Endothelial cell of umbilical vein (primary cell): ENCODE data around the gene PFN4. TPM values are rescaled to one million over a fixed set of nuclear protein-coding genes. Genes with fewer than 3 reads are reported as not detected.
"Not testable (repeated sequence)": the region's sequence is repeated elsewhere in the genome, so short reads cannot be mapped to it uniquely, and the experiment has no call there.

Source experiments
- BruUV-seq: library from RNA; stranded (reverse); fragments of 400-500 nt; replicated peaks from 2 replicates; lab custom pipeline; 2021; lab: Mats Ljungman, UMichigan
- CTCF ChIA-PET: fragments of 300-600, 350-600 bp; sonication (Branson Sonifier 250); formaldehyde crosslinking; loops from one replicate; lab custom pipeline; 2021; ENCODE audit warnings: antibody characterized with exemption, inconsistent platforms; lab: Charles Lee
- POLR2A ChIA-PET: fragments of 300-600, 350-600 bp; sonication (Branson Sonifier 250); formaldehyde crosslinking; loops from one replicate; lab custom pipeline; 2021; ENCODE audit warnings: antibody characterized with exemption, inconsistent platforms; lab: Charles Lee
- DNase-seq: peaks from one replicate; pipeline ENCODE4 v3.0.0-alpha.2; 2011; ENCODE audit warnings: low read depth, low spot score
- FAIRE-seq: peaks from 2 replicates; lab custom pipeline; 2011; peaks lifted over from hg19 to GRCh38; lab: Jason Lieb, UNC
- H2AFZ ChIP-seq: 2 replicates; pipeline ENCODE4 v1.6.0; 2012; ENCODE audit warnings: low read depth, low read length, control low read depth, inconsistent platforms
- H3K27ac ChIP-seq: 2 replicates; pipeline ENCODE4 v1.5.1; 2011; ENCODE audit warnings: low read depth, mild to moderate bottlenecking, control low read depth, low read length, moderate library complexity; ENCODE audit not compliant: insufficient read depth
- H3K27me3 ChIP-seq, 2 experiments: 2 replicates each; pipeline versions ENCODE4 v1.6.0 to v1.6.1; 2011; ENCODE audit warnings: low read length in 2 of 2, mixed read lengths in 1 of 2; ENCODE audit not compliant: control insufficient read depth in 2 of 2, insufficient read depth in 2 of 2
- H3K36me3 ChIP-seq, 2 experiments: 2 replicates in 1 of 2; 3 replicates in 1 of 2; pipeline ENCODE4 v1.5.1; 2011; ENCODE audit warnings: low read length in 2 of 2, mild to moderate bottlenecking in 1 of 2, moderate library complexity in 1 of 2; ENCODE audit not compliant: control insufficient read depth in 2 of 2, insufficient read depth in 2 of 2; ENCODE audit errors: extremely low read depth in 1 of 2
- H3K4me1 ChIP-seq: 3 replicates; pipeline ENCODE4 v1.5.1; 2011; ENCODE audit warnings: mild to moderate bottlenecking, low read length; ENCODE audit not compliant: control insufficient read depth, insufficient read depth; ENCODE audit errors: extremely low read depth
- H3K4me2 ChIP-seq: 2 replicates; pipeline ENCODE4 v1.6.1; 2011; ENCODE audit warnings: low read length, control low read depth, mixed read lengths; ENCODE audit not compliant: insufficient read depth
- H3K4me3 ChIP-seq, 3 experiments: fragments of 200-600 bp in 1 of 3; sonication (generic), shearing (Covaris generic) in 1 of 3; replicated peaks in 1 of 3; 2 replicates each; pipeline ENCODE4 v1.5.1; 2011 to 2016; ENCODE audit warnings: control low read depth in 3 of 3, low read length in 3 of 3, mild to moderate bottlenecking in 2 of 3, inconsistent platforms in 1 of 3, low read depth in 1 of 3, moderate library complexity in 1 of 3; ENCODE audit not compliant: insufficient read depth in 1 of 3
- H3K79me2 ChIP-seq: 2 replicates; pipeline ENCODE4 v1.6.0; 2012; ENCODE audit warnings: low read length, inconsistent platforms; ENCODE audit not compliant: control insufficient read depth, insufficient read depth
- H3K9ac ChIP-seq: replicated peaks from 2 replicates; pipeline ENCODE3; 2011; ENCODE audit warnings: low read length, control low read depth; ENCODE audit not compliant: insufficient read depth; ENCODE audit errors: extremely low read depth
- H3K9me1 ChIP-seq: replicated peaks from 3 replicates; pipeline ENCODE4 v1.6.0; 2011; ENCODE audit warnings: mild to moderate bottlenecking, low read length; ENCODE audit not compliant: control insufficient read depth, insufficient read depth; ENCODE audit errors: extremely low read depth
- H3K9me3 ChIP-seq: replicated peaks from 2 replicates; pipeline ENCODE4 v1.5.1; 2012; ENCODE audit warnings: low read length, inconsistent platforms; ENCODE audit not compliant: control insufficient read depth, insufficient read depth
- H4K20me1 ChIP-seq: replicated peaks from 2 replicates; pipeline ENCODE3; 2011; ENCODE audit warnings: mild to moderate bottlenecking, low read length; ENCODE audit not compliant: control insufficient read depth, insufficient read depth; ENCODE audit errors: extremely low read depth
- CTCF ChIP-seq, 2 donors: IDR thresholded peaks; 1 replicate in 1 of 2; 2 replicates in 1 of 2; pipeline ENCODE4 v1.5.1; 2011; ENCODE audit warnings: low read length in 2 of 2, mild to moderate bottlenecking in 2 of 2, moderate library complexity in 2 of 2, control low read depth in 1 of 2, inconsistent platforms in 1 of 2, low read depth in 1 of 2; ENCODE audit not compliant: insufficient read depth in 1 of 2; ENCODE audit errors: extremely low read depth in 1 of 2
- EZH2 ChIP-seq: IDR thresholded peaks from 2 replicates; pipeline ENCODE4 v1.6.1; 2012; ENCODE audit warnings: borderline replicate concordance, low read depth, mild to moderate bottlenecking, moderate library complexity, low read length, inconsistent platforms; ENCODE audit not compliant: severe bottlenecking
- FOS ChIP-seq: IDR thresholded peaks from 2 replicates; pipeline ENCODE4 v1.6.1; 2011; ENCODE audit warnings: mild to moderate bottlenecking, low read length, moderate library complexity, borderline replicate concordance; ENCODE audit not compliant: insufficient read depth
- GATA2 ChIP-seq: IDR thresholded peaks from 2 replicates; pipeline ENCODE4 v1.7.0; 2011; ENCODE audit warnings: low read depth, mild to moderate bottlenecking, moderate library complexity, mixed read lengths, low read length; ENCODE audit not compliant: insufficient read length, insufficient read depth
- JUN ChIP-seq: IDR thresholded peaks from 2 replicates; pipeline ENCODE4 v1.6.1; 2011; ENCODE audit warnings: borderline replicate concordance, low read depth; ENCODE audit not compliant: insufficient read length, insufficient read depth
- MYC ChIP-seq: IDR thresholded peaks from one replicate; pipeline ENCODE4 v1.6.1; 2011; ENCODE audit warnings: mild to moderate bottlenecking, low read depth, low read length
- POLR2A ChIP-seq: IDR thresholded peaks from 2 replicates; pipeline ENCODE4 v1.6.1; 2012; ENCODE audit warnings: low read depth, mild to moderate bottlenecking, control low read depth, low read length
- POLR2AphosphoS5 ChIP-seq: IDR thresholded peaks from 2 replicates; pipeline ENCODE4 v1.6.1; 2012; ENCODE audit warnings: low read depth, mild to moderate bottlenecking, control low read depth, low read length, moderate library complexity; ENCODE audit not compliant: insufficient read depth
- dilution Hi-C: fragments of 300-500 bp; cut with MboI; formaldehyde crosslinking; loops from one replicate; pipeline ENCODE4 v1.15.0; 2019; ENCODE audit warnings: low sequenced_read_pairs; ENCODE audit not compliant: extremely low pct_ligation_motif_present
- intact Hi-C: fragments of 100-400 bp; cut with micrococcal nuclease; formaldehyde crosslinking; loops from one replicate; pipeline ENCODE4 v1.10.0; 2022
- polyA plus RNA-seq, 4 experiments: library from polyadenylated mRNA; depleted of rRNA in 3 of 4; stranded (reverse) in 3 of 4; unstranded in 1 of 4; fragments of >200 nt; gene quantifications; 2 replicates each; pipeline versions ENCODE4 v1.2.1 to v1.2.3, GENCODE V29; 2011 to 2012; ENCODE audit warnings: missing spikeins in 1 of 4
- total RNA-seq: library from RNA; stranded (reverse); gene quantifications from 2 replicates; pipeline ENCODE4 v1.2.3, GENCODE V29; 2021
- TF ChIP-seq, protein P1 (sequence below): IDR thresholded peaks from 2 replicates; pipeline ENCODE4 v1.6.1; 2011; ENCODE audit not compliant: insufficient read depth, insufficient read length

The PFN4 gene
- total and polyA plus RNA-seq, 2 donors (not counting 3 experiments of a cell fraction or from before 2014, with no cell fraction given): 0.23 to 0.93 TPM

DNA sequence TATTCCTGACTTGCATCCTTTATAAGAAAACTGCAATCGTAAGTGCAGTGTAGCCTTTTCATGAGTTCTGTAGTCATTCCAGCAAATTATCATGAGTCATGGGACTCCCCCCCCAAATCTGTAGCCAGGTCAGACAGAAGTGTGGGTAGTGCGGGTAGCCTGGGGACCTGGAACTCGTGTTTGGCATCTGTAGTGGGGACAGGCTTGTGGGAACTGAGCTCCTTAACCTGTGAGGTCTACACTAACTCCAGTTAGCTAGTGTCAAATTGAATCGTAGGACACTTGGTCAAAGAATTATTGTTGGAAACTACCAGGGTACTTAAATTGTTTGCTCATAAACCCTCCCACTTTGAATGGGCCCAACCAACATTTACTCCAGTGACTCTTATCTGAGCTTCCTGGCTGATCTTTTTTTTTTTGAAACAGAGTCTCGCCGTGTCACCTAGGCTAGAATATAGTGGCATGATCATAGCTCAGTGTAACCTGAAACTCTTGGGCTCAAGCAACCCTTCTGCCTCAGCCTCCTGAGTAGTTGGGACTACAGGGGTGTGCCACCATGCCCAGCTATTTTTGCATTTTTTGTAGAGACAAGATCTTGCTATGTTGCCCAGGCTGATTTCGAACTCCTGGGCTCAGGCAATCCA is 12.4 kb downstream of the PFN4 start:
- POLR2A ChIA-PET: no interaction called here
- H3K9me3 ChIP-seq: no peaks in the 10 kb centered on the region
- H3K4me2 ChIP-seq: no peak overlapping the region
- TF ChIP-seq JUN: no peak
- TF ChIP-seq EZH2: no peak
- TF ChIP-seq, protein P1, sequence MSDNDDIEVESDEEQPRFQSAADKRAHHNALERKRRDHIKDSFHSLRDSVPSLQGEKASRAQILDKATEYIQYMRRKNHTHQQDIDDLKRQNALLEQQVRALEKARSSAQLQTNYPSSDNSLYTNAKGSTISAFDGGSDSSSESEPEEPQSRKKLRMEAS: no peak
- no peak for TF ChIP-seq FOS
- TF ChIP-seq MYC: no peak
- no peak for TF ChIP-seq CTCF (IDR thresholded peaks at IDR 0.05; ENCODE audit: extremely low read depth in 1 of 2, insufficient read depth in 1 of 2, low read depth in 1 of 2, low read length in 2 of 2)
- no peak for TF ChIP-seq POLR2AphosphoS5
- no peak for TF ChIP-seq POLR2A
- TF ChIP-seq GATA2: no peak
- DNase-seq: no peak
- no peaks in the 10 kb centered on the region for H3K79me2 ChIP-seq
- H3K27me3 ChIP-seq: peaks cover 0 to 2% of the 10 kb centered on the region in 2 experiments
- H3K4me1 ChIP-seq: no peaks in the 10 kb centered on the region
- H3K9me1 ChIP-seq: no peaks in the 10 kb centered on the region
- H4K20me1 ChIP-seq: no peaks in the 10 kb centered on the region
- CTCF ChIA-PET: interaction anchor here (1.8 kb wide), 1 partner anchor 13 kb away, joined by 5 read pairs; the partner anchor contains the start of gene FAM228B
- BruUV-seq: no TSS peak
- H3K9ac ChIP-seq: no peak overlapping the region
- intact Hi-C loops: no loop called here
- no peak for FAIRE-seq
- no peaks in the 10 kb centered on the region for H3K36me3 ChIP-seq
- no peak overlapping the region for H2AFZ ChIP-seq
- no peak overlapping the region for H3K4me3 ChIP-seq
- dilution Hi-C loops: no loop called here
- no peak overlapping the region for H3K27ac ChIP-seq

DNA sequence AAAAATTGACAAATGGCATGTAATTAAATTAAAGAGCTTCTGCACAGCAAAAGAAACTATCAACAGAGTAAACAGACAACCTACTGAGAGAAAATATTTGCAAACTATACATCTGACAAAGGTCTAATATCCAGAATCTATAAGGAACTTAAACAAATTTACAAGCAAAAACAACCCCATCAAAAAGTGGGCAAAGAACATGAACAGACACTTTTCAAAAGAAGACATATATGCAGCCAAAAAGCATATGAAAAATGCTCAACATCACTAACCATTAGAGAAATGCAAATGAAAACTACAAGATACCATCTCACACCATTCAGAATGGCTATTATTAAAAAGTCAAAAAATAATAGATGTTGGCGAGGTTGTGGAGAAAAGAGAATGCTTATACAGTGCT is 13.7 kb downstream of the PFN4 start:
- FAIRE-seq, H3K4me3 ChIP-seq, intact Hi-C loops, H3K36me3 ChIP-seq, H3K9me3 ChIP-seq, H3K79me2 ChIP-seq, H3K4me1 ChIP-seq, H3K27ac ChIP-seq, H3K9ac ChIP-seq, H3K9me1 ChIP-seq, H3K27me3 ChIP-seq, H4K20me1 ChIP-seq, H3K4me2 ChIP-seq, dilution Hi-C loops, H2AFZ ChIP-seq, CTCF ChIA-PET, BruUV-seq, DNase-seq, POLR2A ChIA-PET: not testable (repeated sequence)
